HG03039 (cell line): ENCODE results near the gene KATNAL2.

Experiments
- ATAC-seq: cut with Tn5 transposase; IDR thresholded peaks from one replicate; pipeline ENCODE4 v1.9.1; 2021; ENCODE audit warnings: mild to moderate bottlenecking, moderate library complexity; ENCODE audit not compliant: unreplicated experiment

Gene KATNAL2

GRCh38 chr18:46917108-46917802 lies at the start of gene KATNAL2, which contains the start of gene PIAS2:
KATNAL2 (plus strand) TSS chr18:46917602; CDS start chr18:46946873, 29,271 bp downstream.
PIAS2 (minus strand) TSS chr18:46917507; CDS start chr18:46917345, 162 bp downstream.
- peak; percentile 90 for ATAC-seq

GRCh38 chr18:46868169-46868921 lies 49.1 kb upstream of the KATNAL2 start:
- no peak for ATAC-seq

- ATAC-seq, result no peak
These were observed 39.9 kb upstream of the KATNAL2 start for GRCh38 chr18:46877329-46877987.

- no peak for ATAC-seq
These were observed 34.2 kb upstream of the KATNAL2 start for GRCh38 chr18:46883180-46883579.

GRCh38 chr18:46886893-46887292 lies 30.5 kb upstream of the KATNAL2 start:
- ATAC-seq, result no peak

GRCh38 chr18:46888965-46889364 lies 28.4 kb upstream of the KATNAL2 start:
- no peak for ATAC-seq

GRCh38 chr18:46891742-46892214 lies 25.6 kb upstream of the KATNAL2 start:
- ATAC-seq, result peak; percentile 85

- peak; percentile 46 for ATAC-seq
These were observed 24.6 kb upstream of the KATNAL2 start for GRCh38 chr18:46892842-46893241.

- no peak for ATAC-seq
These were observed 24.0 kb upstream of the KATNAL2 start for GRCh38 chr18:46893360-46893759.

- no peak for ATAC-seq
These were observed 23.3 kb upstream of the KATNAL2 start for GRCh38 chr18:46894124-46894523.

- ATAC-seq, result peak; percentile 89
These were observed 18.0 kb upstream of the KATNAL2 start for GRCh38 chr18:46899274-46899948.

GRCh38 chr18:46903406-46903805 lies 14.0 kb upstream of the KATNAL2 start:
- no peak for ATAC-seq

GRCh38 chr18:46909497-46909896 lies 7.9 kb upstream of the KATNAL2 start:
- no peak for ATAC-seq

GRCh38 chr18:46910856-46911255 lies 6.5 kb upstream of the KATNAL2 start:
- ATAC-seq, result no peak

GRCh38 chr18:46915800-46916550 lies 1.4 kb upstream of the KATNAL2 start:
- no peak for ATAC-seq

- peak; percentile 35 for ATAC-seq
These were observed 773 bp upstream of the KATNAL2 start for GRCh38 chr18:46916551-46917107.

- ATAC-seq, result no peak
These were observed 600 bp downstream of the KATNAL2 start for GRCh38 chr18:46917803-46918600.

GRCh38 chr18:46920067-46920466 lies 2.7 kb downstream of the KATNAL2 start:
- ATAC-seq, result no peak

- ATAC-seq, result no peak
These were observed 3.3 kb downstream of the KATNAL2 start for GRCh38 chr18:46920653-46921052.
